HS-27A (cell line): Measurements from ENCODE around the gene FBXW11.
"Not testable (repeated sequence)": the region's sequence is repeated elsewhere in the genome, so short reads cannot be mapped to it uniquely, and the experiment has no call there.

Experiments used
- DNase-seq: peaks from one replicate; pipeline ENCODE4 v3.0.0-alpha.2; 2012; ENCODE audit warnings: low read depth, missing footprints

Gene FBXW11

DNA sequence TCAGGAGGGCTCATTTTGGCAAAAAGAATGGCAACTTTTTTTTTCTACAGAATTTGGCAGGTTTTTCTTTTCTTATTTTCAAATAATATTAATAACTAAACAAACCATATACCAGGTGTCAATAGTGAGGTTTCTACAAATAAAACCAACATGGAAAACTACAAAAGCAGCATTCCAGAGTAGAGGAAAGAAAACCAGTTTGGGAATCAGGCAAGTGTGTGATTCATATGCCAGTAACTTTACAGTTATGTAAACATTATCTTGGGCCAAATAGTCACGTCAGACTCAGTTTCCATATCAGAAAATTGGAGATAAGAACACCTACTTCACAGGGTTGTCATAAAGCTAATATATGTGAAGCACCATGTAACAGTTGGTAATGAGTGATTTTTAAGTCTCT lies 51.7 kb downstream of the FBXW11 start:
- DNase-seq = peak; percentile 23

DNA sequence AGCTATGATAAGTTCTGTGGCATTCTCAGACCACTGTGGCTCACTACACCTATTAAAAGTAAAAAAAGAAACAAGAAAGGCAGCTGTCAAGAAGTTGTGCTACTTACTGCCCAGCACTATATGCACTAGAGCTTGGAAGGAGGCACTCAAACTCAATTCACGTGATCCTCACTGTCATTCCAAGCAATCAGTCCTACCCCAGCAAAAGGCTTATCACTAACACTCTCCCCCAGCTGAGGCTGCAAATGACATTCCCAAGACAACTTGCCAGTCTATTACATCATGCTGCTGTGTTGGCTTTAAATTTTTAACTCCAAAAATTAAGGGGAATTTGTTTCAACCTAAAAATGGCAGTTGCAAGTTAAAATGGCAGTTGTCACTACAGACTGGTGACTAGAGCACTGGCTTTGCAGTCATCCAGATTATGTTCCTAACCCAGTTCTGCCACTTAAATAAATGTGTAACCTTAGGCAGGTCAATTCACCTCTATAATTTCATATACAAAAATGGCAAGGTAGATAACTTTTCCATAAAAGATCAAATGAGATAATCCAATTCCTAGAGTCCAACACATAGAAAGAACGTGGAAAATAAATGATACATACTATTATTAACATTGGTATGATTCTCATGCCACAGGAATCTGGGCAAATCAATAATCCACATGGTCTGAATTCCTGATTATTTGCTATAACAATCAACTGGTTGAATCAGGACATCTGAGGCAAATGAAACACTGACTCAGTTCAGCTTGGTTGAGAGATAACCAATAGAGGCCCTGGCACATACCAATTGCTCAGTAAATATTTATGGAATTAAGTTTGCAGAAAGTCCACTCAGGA lies 52.4 kb downstream of the FBXW11 start:
- peak; percentile 52 for DNase-seq

DNA sequence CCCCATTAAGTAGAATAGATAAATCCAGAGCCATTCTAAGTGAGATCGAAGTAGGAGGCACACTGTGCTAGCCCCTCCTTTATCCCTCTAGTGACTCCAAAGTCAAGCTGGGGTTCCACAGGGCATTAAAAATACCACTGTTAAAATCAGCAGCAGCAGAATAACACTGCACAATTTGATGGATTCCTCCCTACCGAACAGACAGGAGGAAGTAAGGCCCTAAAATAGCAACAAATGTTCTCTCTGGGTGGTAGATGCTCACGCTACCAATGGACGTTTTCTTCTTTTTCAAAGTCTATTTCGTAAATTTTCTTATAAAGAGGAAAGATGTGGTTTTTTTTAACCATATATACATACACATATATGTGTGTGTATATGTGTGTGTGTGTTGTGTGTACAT lies 54.4 kb downstream of the FBXW11 start:
- DNase-seq = no peak

DNA sequence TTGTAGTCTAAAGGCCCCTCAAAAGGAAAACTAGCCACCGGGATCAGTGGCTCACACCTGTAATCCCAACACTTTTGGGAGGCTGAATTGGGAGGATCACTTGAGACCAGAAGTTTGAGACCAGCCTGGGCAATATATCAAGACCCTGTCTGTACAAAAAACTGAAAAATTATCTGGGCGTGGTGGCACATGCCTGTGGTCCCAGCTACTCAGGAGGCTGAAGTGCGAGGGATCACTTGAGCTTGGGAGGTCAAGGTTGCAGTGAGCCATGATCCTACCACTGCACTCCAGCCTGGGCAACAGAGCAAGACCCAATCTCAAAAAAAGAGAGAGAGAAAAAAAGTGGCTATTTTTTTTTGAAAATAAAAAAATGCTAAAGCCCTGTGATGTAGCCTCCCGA lies 55.2 kb downstream of the FBXW11 start:
- no peak for DNase-seq

DNA sequence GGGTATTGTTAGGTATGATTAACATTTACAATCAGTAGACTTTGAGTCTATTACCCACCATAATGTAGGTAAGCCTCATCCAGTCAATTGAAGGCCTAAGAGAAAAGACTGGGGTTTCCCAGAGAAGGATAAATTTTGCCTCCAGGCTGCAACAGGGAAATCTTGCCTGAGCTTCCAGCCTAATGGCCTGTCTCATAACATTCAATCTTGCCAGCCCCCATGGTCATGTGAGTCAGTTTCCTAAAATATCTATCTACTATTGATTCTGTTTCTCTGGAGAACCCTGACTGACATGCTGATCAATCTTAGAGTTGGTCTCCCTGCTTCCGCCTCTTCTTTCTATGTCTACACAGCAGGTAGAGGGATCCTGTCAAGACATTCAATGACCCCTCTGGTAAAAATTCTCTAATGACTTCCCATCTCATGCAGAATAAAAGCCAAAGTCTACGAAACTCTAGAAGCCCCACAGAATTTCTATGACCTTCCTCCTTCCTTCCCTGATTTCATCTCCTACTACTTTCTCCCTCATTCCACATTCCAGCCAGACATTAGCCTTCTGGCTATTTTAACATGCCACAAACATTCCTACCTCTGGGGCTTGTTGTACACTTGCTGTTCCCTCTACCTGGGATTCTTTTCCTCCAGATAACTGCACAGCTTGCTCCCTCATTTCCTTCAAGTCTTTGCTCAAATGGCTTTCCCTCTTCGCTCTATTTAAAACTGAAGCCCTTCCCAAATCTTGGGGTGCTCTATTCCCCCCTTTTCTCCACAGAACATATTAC lies 60.2 kb downstream of the FBXW11 start:
- no peak for DNase-seq

DNA sequence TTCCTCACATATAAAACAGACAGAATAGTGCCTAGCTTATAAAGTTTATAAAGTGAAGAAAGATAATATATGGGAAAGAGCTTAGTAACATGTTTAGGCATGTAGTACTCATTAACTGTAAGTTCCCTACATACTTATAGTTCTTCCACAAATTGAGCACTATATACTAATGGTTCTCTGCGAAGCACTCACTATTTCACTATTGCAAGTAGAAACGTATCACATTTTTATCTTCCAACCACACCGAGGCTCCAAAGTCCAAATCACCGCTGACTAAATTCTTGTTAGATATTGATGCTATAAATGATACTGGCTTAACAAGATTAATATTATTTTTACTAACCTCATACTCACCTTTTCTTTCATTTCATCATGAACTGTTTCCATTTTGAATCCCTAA lies 61.0 kb downstream of the FBXW11 start:
- no peak for DNase-seq

DNA sequence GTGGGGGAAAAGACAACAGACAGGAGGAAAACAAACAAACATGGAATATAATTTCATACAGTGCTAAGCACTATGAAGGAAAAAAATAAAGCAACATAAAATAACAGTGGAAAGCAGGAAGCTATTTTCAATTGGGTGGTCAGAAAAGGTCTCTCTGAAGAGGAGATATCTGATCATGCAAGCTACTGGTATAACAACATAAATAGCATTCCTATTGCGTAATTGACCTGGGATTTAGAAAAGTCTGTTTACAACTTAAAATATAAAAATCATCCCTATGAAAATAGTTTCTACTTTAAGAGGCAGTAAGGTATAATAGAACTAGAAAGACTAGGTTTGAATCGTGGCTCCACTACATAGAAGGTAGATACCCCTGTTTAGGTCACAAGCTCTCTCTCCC lies 61.4 kb downstream of the FBXW11 start:
- DNase-seq = no peak

DNA sequence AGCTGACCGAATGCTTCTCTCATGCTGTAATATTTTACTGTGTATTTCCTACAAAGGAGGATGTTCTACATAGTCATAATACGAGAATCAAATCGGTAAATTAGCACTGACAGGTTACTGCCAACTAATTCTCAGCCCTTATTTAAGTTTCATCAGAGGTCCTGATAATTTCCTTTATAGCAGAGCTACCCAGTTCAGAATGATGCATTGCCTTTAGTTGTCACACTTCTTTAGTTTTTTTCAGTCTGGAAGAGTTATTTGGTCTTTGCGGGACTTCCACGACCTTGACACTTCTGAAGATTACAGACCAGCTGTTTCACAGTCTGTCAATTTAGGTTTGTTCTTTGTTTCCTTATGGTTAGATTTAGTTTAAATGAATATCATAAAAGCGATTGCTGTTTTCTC lies 64.3 kb downstream of the FBXW11 start:
- not testable (repeated sequence) for DNase-seq

DNA sequence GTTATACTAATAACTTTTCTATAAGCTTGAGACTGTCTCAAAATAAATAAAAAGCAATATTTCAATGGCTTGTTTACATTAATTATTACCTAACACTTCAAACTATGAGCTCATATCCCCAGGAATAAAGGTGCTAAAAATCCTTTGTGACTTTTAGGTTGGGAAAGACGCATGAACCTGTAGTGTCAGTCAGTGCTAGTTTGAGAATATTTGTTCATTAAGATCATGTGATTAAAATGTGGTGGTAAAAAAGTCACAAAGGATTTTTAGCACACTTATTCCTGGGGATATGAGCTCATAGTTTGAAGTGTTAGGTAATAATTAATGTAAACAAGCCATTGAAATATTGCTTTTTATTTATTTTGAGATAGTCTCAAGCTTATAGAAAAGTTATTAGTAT lies 64.8 kb downstream of the FBXW11 start:
- not testable (repeated sequence) for DNase-seq

DNA sequence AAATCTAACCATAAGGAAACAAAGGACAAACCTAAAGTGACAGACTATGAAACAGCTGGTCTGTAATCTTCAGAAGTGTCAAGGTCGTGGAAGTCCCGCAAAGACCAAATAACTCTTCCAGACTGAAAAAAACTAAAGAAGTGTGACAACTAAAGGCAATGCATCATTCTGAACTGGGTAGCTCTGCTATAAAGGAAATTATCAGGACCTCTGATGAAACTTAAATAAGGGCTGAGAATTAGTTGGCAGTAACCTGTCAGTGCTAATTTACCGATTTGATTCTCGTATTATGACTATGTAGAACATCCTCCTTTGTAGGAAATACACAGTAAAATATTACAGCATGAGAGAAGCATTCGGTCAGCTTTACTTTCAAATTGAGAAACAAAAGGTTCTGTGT lies 65.2 kb downstream of the FBXW11 start:
- not testable (repeated sequence) for DNase-seq

DNA sequence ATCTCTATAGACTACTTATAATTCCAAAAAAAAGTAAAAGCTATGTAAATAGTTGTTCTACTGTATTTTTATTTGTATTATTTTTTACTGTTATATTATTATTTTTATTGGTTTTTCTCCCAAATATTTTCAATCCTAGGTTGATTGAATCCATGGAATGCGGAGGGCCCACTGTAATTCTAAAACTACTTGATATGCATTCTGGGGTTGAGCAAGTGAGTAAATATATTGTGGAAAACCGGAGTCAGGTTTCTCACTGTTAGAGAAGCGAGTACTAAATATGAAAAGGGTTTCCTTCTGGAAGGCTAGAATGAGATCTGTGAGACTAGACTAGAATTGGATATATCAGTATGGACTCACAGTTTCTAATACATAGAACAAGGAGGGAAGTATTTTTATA lies 66.5 kb downstream of the FBXW11 start:
- DNase-seq = no peak

DNA sequence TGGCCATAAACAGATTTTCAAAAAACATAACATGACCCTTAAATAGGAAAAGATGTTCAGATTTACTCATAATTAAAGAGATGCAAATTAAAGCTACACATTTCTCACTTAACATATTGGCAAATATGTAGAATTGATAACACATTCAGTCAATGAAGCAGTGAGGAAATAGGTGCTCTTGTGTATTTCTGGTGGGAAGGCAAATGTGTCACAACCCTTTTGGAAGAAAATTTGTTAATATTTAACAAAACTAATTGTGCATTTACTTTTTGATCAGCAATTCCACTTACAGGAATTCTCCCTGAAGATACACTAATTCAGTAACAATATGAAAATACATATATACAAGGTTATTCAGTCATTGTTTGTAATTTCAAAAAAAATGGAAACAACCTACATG lies 68.1 kb downstream of the FBXW11 start:
- no peak for DNase-seq

DNA sequence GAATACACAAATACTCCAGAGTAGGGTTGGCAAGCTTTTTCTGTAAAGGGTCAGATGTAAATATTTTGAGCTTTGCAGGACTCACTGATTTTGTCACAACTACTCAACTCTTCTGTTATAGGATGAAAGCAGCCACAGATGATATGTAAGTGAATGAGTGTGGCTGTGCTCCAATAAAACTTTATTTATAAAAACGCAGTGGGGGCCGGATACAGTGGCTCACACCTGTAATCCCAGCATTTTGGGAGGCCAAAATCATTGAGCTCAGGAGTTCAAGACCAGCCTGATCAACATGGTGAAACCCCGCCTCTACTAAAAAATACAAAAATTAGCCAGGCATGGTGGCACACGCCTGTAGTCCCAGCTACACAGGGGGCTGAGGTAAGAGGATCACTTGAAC lies 69.1 kb downstream of the FBXW11 start:
- no peak for DNase-seq

DNA sequence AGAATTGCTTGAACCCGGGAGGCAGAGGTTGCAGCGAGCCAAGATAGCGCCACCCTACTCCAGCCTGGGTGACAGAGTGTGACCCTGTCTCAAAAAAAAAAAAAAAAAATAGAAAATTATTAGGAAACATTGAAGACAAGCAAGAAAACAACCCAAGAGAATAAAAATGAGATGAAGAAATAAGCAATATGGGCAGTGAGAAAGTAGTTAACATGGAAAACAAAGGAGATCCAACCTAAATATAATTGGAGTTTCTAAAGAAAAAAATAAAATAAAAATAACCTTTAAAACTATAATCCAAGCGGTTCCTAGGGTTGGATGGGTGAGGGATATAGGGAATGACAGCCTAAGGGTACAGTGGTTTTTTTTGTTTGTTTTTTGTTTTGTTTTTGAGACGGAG lies 71.9 kb downstream of the FBXW11 start:
- DNase-seq = no peak

DNA sequence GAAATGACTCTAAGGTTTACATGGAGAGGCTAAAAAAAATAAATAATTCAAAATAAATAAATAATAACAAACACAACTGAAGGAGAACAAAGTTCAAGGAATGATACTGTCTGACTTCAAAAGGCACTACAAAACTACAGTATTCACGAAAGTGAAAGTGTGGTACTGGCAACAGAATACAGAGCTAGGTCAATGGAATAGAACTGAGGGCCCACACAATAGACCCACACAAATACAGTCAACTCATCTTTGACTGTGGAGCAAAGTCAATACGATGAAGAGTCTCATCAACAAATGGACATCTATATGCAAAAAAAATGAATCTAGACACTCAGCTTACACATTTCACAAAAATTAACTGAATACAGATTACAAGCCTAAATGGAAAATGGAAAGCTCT lies 75.3 kb downstream of the FBXW11 start:
- DNase-seq = no peak

DNA sequence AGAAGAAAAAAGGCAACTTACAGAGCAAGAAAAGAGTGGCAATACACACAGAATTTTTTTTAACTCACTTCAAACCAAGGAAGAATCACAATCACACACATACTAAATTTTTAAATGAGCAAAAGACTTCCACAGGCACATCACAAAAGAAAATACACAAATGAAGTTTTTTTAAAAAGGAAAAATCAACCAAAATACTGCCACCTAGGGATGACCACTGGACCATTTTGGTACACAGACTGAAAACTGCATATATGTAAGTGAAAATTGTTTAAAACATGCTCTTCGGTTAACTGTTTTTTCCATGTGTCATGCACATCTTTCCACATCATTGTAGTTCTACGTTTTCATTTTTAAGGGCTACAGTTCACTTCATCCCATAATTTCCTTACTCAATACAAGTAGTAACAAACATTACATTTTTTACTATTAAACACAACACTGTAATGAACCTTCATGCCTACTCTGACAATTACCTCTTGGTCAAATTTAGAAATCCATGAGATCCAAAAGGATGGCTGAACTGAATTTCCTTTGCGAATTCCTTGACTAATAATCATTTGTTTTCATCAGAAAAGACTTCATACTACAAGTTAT lies 79.0 kb downstream of the FBXW11 start:
- no peak for DNase-seq

DNA sequence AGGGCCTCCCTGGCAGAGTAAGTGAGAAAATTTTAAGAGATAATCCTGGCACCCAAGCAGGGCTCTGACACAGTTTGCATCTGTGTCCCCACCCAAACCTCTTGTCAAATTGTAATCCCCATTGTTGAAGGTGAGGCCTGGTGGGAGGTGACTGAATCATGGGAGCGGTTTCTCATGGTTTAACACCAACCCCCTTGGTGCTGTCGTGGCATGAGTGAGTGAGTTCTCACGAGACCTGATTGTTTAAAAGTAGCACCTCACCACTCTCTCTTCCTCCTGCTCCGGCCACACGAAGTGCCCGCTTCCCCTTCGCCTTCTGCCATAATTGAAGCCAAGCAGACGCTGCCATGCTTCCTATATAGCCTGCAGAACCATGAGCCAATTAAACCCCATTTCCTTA lies 80.1 kb downstream of the FBXW11 start:
- DNase-seq = no peak

DNA sequence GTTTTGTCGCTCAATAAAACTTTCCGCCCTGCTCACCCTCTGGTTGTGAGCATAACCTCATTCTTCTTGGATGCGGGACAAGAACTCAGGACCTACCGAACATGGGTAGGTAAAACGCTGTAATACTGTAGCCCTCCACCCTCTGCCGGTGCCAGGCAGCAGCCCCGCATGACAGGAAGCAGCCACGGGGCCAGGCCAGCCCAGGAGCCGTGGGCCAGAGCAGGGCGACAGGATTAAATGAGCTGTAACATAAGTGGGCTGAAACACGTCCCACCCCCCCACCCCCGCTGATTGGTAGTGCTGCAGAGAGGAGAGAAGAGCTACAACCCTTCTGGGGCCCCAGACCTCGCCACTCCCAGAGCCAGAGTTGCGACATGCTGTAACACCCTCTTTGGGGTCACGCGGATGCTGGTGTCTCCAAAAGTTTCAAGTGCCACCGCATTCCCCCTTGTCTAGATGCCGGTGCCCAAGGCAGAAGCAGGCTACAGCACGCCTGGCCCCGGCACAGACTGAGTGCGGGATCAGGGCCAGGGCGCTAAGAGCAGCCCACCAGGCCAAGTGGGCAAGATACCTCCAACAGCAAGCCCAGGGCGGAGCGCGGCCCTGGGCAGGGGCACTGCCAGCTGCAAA lies 81.8 kb downstream of the FBXW11 start:
- DNase-seq = no peak

DNA sequence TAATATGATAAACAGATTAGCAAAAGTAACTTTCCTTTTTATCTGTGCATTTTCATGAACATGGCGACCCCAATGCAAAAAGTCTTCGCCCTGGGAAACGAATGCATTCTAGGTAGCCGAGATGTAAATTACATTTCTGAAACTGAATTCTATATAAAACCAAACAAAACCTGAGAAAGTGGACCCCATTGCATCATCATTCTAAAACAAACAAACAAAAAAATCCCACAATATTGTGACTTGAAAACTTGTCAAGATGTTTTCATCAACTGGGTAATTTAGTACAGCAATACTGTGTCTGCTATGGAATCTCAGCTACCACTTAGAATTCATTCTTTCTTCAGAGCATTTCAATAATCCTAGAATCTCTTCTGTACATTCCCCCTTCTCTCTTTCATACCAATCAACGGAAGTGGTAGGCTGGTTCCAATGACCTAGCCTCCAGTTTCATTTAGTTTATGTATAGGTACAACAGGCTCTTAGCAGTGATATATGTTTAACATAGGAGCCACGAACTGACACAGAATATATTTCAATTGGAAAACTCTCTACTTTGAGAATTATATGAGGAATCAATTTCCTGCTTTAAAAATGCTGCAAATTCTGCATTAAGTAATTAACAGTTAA lies 85.6 kb downstream of the FBXW11 start:
- DNase-seq = no peak

DNA sequence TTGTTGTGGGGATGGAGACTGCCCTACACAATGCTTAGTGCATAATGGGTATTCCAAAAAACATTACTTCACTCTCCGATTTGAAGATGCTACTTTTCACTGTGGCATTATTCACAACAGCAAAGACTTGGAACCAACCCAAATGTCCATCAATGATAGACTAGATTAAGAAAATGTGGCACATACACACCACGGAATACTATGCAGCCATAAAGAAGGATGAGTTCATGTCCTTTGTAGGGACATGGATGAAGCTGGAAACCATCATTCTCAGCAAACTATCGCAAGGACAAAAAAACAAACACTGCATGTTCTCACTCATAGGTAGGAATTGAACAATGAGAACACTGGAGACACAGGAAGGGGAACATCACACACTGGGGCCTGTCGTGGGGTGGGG lies 90.7 kb downstream of the FBXW11 start:
- not testable (repeated sequence) for DNase-seq

DNA sequence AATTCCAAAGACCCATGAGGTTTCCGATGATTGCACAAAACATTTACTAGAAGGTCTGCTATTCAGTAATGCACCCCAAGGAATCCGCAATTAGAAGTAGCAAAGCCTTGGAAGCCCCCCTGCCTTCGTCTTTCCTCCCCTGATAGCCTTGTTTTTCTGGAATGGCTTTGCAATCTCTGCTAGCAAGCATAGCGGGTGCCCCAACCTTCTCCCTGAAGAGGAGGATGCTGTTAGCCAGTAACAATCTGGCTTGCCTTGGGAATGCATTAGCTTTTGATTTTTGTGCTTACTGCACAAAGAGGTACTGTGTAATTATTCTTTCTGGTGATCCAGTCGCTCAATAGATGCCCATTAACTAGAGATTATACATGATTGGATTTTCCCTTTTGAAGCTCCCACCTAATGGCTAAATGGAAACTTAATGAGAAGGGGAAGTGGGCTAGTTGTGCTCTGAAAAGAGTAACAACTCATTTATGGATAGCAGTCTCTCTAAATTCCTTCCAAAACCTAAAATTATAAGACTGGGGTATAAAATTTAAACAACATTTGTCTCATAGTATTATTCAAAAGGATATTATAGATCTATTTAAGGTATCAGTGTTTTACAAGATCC lies 91.6 kb downstream of the FBXW11 start:
- DNase-seq = no peak

DNA sequence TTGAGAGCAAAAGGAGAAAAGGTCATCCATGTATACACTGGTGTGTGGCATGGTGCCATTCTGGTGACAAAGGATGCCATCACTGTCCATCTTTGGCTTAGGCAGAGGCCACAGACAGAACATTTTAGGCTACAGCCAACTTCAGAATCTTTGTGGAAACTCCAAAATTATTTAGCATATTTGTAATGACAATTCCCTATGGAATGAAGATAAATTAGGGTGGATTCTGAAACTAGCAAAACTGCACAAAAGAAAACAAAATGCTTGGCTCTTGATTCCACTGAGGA lies 92.5 kb downstream of the FBXW11 start:
- no peak for DNase-seq
